ENCODE results near the gene LARP4B. TPM values are rescaled to one million over a fixed set of nuclear protein-coding genes. Genes with fewer than 3 reads are reported as not detected.

The LARP4B gene
- total and polyA plus RNA-seq, 7 donors = 16.6 to 88.3 (median 66.6) TPM

DNA sequence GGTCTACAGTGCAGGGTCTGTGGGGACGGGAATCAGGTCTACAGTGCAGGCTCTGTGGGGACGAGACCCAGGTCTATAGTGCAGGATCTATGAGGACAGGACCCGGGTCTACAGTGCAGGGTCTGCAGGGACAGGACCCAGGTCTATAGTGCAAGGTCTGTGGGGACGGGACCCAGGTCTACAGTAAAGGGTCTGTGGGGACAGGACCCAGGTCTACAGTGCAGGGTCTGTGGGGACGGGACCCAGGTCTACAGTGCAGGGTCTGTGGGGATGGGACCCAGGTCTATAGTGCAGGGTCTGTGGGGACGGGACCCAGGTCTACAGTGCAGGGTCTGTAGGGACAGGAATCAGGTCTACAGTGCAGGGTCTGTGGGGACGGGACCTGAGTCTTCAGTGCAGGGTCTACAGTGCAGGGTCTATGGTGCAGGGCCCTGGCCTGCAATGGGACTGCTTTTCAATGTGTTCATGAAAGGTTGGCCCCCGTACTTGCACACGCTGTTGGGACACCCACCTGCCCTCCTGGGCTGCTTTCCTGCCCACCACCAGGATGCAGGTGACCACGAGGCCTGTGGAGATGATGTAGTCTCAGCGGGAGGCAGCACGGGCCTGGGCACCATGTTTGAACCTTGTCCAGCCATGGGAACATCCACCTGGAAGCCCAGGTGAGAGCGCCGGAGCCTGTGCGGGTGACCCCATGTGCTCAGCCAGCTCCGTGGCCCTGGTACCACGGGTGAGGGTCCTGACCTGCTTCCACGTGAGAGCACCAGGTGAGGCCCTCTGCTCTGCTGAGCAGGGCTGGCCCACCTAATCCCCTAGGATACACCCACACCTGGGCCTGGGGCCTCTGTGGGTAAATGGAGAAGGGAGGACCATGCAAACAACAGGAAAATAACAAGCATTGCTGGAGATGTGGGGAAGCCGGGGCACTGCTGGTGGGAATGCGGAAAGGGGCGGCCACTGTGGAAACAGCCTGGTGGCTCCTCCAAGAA is 150.7 kb downstream of the LARP4B start:
- Histone ChIP-seq H3K4me3 (no peak overlapping the region), H3K9me3 (no peaks in the 10 kb centered on the region), H3K36me3 (ENCODE audit: insufficient read depth in 1 of 2, low read depth in 1 of 2) (no peaks in the 10 kb centered on the region), H3K4me1 (peaks cover 4% of the 10 kb centered on the region), H3K27me3 (ENCODE audit: insufficient read depth in 3 of 3, low read length in 2 of 3) (peaks cover 0 to 11% (median 0%) of the 10 kb centered on the region in 3 donors), H3K27ac (no peak overlapping the region)
- DNase-seq (peak in 1 of 2 donors; percentile 34), ATAC-seq (no peak)
- WGBS, 3 donors = 92 to 95% (median 94%) methylated on average over 19 to 21 of the region's 21 CpGs
- intact Hi-C loops (cut with DNase I) = loop anchor here in 1 of 2 donors (10.0 kb wide), 1 partner anchor 166 kb away; no protein-coding TSS in a partner anchor
- TF ChIP-seq, protein P1, sequence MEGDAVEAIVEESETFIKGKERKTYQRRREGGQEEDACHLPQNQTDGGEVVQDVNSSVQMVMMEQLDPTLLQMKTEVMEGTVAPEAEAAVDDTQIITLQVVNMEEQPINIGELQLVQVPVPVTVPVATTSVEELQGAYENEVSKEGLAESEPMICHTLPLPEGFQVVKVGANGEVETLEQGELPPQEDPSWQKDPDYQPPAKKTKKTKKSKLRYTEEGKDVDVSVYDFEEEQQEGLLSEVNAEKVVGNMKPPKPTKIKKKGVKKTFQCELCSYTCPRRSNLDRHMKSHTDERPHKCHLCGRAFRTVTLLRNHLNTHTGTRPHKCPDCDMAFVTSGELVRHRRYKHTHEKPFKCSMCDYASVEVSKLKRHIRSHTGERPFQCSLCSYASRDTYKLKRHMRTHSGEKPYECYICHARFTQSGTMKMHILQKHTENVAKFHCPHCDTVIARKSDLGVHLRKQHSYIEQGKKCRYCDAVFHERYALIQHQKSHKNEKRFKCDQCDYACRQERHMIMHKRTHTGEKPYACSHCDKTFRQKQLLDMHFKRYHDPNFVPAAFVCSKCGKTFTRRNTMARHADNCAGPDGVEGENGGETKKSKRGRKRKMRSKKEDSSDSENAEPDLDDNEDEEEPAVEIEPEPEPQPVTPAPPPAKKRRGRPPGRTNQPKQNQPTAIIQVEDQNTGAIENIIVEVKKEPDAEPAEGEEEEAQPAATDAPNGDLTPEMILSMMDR (IDR thresholded peaks at IDR 0.05) = no peak

GRCh38 chr10:778626-779330 is 152.7 kb downstream of the LARP4B start:
- Histone ChIP-seq H3K27me3 (ENCODE audit: insufficient read depth in 3 of 3, low read length in 2 of 3) (peaks cover 0 to 11% (median 0%) of the 10 kb centered on the region in 3 donors), H3K4me1 (peaks cover 8% of the 10 kb centered on the region), H3K36me3 (ENCODE audit: insufficient read depth in 1 of 2, low read depth in 1 of 2) (no peaks in the 10 kb centered on the region), H3K27ac (no peak overlapping the region), H3K9me3 (no peaks in the 10 kb centered on the region), H3K4me3 (no peak overlapping the region)
- intact Hi-C loops (cut with DNase I) = no loop called here
- TF ChIP-seq, protein P1 (IDR thresholded peaks at IDR 0.05) = no peak
- ATAC-seq (no peak), DNase-seq (peak in 1 of 2 donors; percentile 40)
- 78 to 84% (median 81%) methylated on average over 23 to 27 of the region's 27 CpGs for WGBS, 3 donors

DNA sequence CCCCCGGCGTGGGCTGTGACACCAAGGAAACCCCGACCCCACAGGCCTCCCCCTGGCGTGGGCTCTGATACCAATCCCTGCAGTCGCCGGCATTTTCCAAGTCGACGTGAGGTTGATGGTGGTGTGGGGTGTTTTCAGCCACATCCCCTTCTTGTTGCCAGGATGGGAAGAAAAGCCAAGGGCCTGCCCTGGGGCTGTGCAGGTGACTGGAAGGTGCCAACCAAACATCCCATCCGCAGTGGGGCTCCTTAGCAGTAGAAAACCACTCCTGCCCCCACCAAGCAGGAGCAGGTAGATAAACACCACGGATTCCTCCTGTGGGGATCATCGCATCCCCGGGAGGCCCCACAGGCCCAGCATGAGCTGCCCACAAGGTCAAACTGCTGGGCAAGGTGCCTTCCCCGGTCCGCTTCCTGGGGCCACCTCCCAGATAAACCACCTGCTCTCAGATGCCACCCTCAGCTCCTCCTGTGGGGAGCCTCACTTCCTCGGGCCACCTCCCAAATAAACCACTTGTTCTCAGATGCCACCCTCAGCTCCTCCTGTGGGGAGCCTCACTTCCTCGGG is 153.5 kb downstream of the LARP4B start:
- no peak overlapping the region for H3K27ac ChIP-seq
- WGBS, 3 donors = 85 to 88% (median 87%) methylated on average over 14 to 16 of the region's 16 CpGs

GRCh38 chr10:776772-777171 is 154.7 kb downstream of the LARP4B start:
- peaks cover 8% of the 10 kb centered on the region for H3K4me1 ChIP-seq
- WGBS, 3 donors = 70 to 85% (median 78%) methylated on average over 17 of the region's 17 CpGs
- intact Hi-C loops (cut with DNase I) = no loop called here
- H3K27ac ChIP-seq = no peak overlapping the region
- no peak overlapping the region for H3K4me3 ChIP-seq
- H3K27me3 ChIP-seq (ENCODE audit: insufficient read depth in 3 of 3, low read length in 2 of 3) = no peaks in the 10 kb centered on the region
- no peaks in the 10 kb centered on the region for H3K36me3 ChIP-seq (ENCODE audit: insufficient read depth in 1 of 2, low read depth in 1 of 2)
- DNase-seq = peak in 1 of 2 donors; percentile 39
- no peaks in the 10 kb centered on the region for H3K9me3 ChIP-seq
- no peak for ATAC-seq
- TF ChIP-seq, protein P1 (IDR thresholded peaks at IDR 0.05) = no peak

More for the DNA sequence above, 153.5 kb downstream of the LARP4B start:
- intact Hi-C loops (cut with DNase I) = no loop called here
- peak in 1 of 2 donors; percentile 28 for DNase-seq
- Histone ChIP-seq H3K9me3 (no peaks in the 10 kb centered on the region), H3K4me3 (no peak overlapping the region), H3K4me1 (peaks cover 8% of the 10 kb centered on the region), H3K27me3 (ENCODE audit: insufficient read depth in 3 of 3, low read length in 2 of 3) (peaks cover 0 to 11% (median 0%) of the 10 kb centered on the region in 3 donors), H3K36me3 (ENCODE audit: insufficient read depth in 1 of 2, low read depth in 1 of 2) (no peaks in the 10 kb centered on the region)
- TF ChIP-seq, protein P1 (IDR thresholded peaks at IDR 0.05) = no peak
- ATAC-seq = no peak
